ENCODE measurements around the gene SOX6. TPM values are rescaled to one million over a fixed set of nuclear protein-coding genes. Genes with fewer than 3 reads are reported as not detected.

SOX6 gene
- 10 to 100 TPM in 2 of 6 donors, 1 to 10 TPM in 4; 2.9 to 21.0 (median 4.9) TPM for total RNA-seq

DNA sequence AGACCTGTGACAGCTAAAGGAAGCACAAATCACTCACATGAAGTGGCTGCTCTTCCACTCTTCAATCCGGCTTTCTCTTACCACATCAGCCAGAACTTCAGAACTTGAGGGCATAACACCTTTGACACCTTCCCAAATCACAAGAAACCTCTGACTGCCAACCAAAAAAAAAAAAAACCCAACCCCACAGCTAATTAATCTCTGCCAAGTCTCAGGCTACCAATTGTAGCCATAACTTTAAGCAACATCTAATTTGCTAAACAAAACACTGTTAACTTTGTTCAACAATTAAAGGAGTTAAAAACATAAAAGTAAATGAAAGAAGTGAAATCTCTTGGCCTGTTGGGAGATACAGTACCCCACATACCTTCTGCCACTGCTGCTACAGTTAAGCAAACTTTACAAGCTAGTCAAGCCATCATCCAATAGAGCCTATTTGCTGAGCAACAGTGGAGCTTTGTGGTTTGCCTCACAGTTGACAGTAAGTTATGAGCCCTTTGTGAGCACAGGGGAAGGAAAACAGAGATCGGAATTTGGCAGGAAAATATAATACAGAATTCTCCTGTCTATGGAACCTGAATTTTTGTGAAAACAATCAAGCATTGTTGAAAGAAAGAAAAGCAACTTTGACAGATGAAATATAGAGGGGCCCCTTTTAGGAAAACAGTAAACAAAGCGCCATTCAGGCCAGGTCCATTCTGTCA, at the start of gene SOX6:
SOX6 (minus strand) TSS at position 490 of the 704 bp plus-strand sequence. CDS start 15,298 bp downstream, outside the sequence.
- ATAC-seq (ENCODE audit: low FRiP score in 2 of 2): no peak
- Histone ChIP-seq H3K4me1 (no peaks in the 10 kb centered on the region), H3K9me3 (no peaks in the 10 kb centered on the region), H3K27me3 (no peaks in the 10 kb centered on the region), H3K36me3 (no peaks in the 10 kb centered on the region), H3K27ac (no peak within 1 kb of the TSS), H3K4me3 (no peak within 1 kb of the TSS)
- no peak for TF ChIP-seq POLR2AphosphoS5 (IDR thresholded peaks at IDR 0.05)
- DNase-seq: no peak
- 47 to 50% methylated on average over 3 of the region's 3 CpGs for WGBS, 2 donors

- Histone ChIP-seq H3K4me1 (no peaks in the 10 kb centered on the region), H3K27ac (no peak overlapping the region), H3K27me3 (no peaks in the 10 kb centered on the region), H3K9me3 (no peaks in the 10 kb centered on the region), H3K36me3 (no peaks in the 10 kb centered on the region), H3K4me3 (no peak overlapping the region)
- ATAC-seq (ENCODE audit: low FRiP score in 2 of 2) (no peak), DNase-seq (no peak)
- TF ChIP-seq POLR2A (IDR thresholded peaks at IDR 0.05): no peak
- no peak for TF ChIP-seq CTCF (IDR thresholded peaks at IDR 0.05)
- no peak for TF ChIP-seq EP300 (IDR thresholded peaks at IDR 0.05)
- TF ChIP-seq POLR2AphosphoS5 (IDR thresholded peaks at IDR 0.05): no peak
- WGBS, 2 donors: 76 to 82% methylated on average over 4 of the region's 4 CpGs
These were observed 48.5 kb upstream of the SOX6 start for GRCh38 chr11:16404781-16405285.

GRCh38 chr11:16403851-16404250, 47.5 kb upstream of the SOX6 start:
- no peak overlapping the region for H3K27ac ChIP-seq
- no peak for ATAC-seq (ENCODE audit: low FRiP score in 2 of 2)
- no peak for DNase-seq
- WGBS, 2 donors: 55 to 71% methylated on average over 1 of the region's 1 CpG
- H3K4me3 ChIP-seq: no peak overlapping the region
- no peaks in the 10 kb centered on the region for H3K4me1 ChIP-seq
- H3K27me3 ChIP-seq: no peaks in the 10 kb centered on the region
- no peaks in the 10 kb centered on the region for H3K36me3 ChIP-seq
- TF ChIP-seq EP300 (IDR thresholded peaks at IDR 0.05) (no peak), POLR2A (IDR thresholded peaks at IDR 0.05) (no peak), CTCF (IDR thresholded peaks at IDR 0.05) (no peak), POLR2AphosphoS5 (IDR thresholded peaks at IDR 0.05) (no peak)
- H3K9me3 ChIP-seq: no peaks in the 10 kb centered on the region

- TF ChIP-seq POLR2AphosphoS5 (IDR thresholded peaks at IDR 0.05) (no peak), EP300 (IDR thresholded peaks at IDR 0.05) (no peak), CTCF (IDR thresholded peaks at IDR 0.05) (no peak), POLR2A (IDR thresholded peaks at IDR 0.05) (no peak)
- ATAC-seq (ENCODE audit: low FRiP score in 2 of 2): no peak
- WGBS, 2 donors: 39 to 61% methylated on average over 2 of the region's 2 CpGs
These were observed 47.1 kb upstream of the SOX6 start for GRCh38 chr11:16403448-16403803.

GRCh38 chr11:16402654-16403447, 46.5 kb upstream of the SOX6 start:
- DNase-seq (no peak), ATAC-seq (ENCODE audit: low FRiP score in 2 of 2) (no peak)
- TF ChIP-seq CTCF (IDR thresholded peaks at IDR 0.05): no peak
- TF ChIP-seq EP300 (IDR thresholded peaks at IDR 0.05): no peak
- no peak for TF ChIP-seq POLR2A (IDR thresholded peaks at IDR 0.05)
- TF ChIP-seq POLR2AphosphoS5 (IDR thresholded peaks at IDR 0.05): no peak
- Histone ChIP-seq H3K4me1 (no peaks in the 10 kb centered on the region), H3K9me3 (no peaks in the 10 kb centered on the region), H3K27me3 (no peaks in the 10 kb centered on the region), H3K36me3 (no peaks in the 10 kb centered on the region), H3K27ac (no peak overlapping the region), H3K4me3 (no peak overlapping the region)
- 77 to 83% methylated on average over 5 of the region's 5 CpGs for WGBS, 2 donors

More at GRCh38 chr11:16403448-16403803, 47.1 kb upstream of the SOX6 start:
- H3K27ac ChIP-seq: no peak overlapping the region
- no peak overlapping the region for H3K4me3 ChIP-seq
- H3K9me3 ChIP-seq: no peaks in the 10 kb centered on the region
- no peaks in the 10 kb centered on the region for H3K36me3 ChIP-seq
- H3K4me1 ChIP-seq: no peaks in the 10 kb centered on the region
- no peak for DNase-seq
- no peaks in the 10 kb centered on the region for H3K27me3 ChIP-seq
